Measurements from ENCODE around the gene UBR3.
"Not testable (repeated sequence)": the region's sequence is repeated elsewhere in the genome, so short reads cannot be mapped to it uniquely, and the experiment has no call there.

Gene UBR3

DNA sequence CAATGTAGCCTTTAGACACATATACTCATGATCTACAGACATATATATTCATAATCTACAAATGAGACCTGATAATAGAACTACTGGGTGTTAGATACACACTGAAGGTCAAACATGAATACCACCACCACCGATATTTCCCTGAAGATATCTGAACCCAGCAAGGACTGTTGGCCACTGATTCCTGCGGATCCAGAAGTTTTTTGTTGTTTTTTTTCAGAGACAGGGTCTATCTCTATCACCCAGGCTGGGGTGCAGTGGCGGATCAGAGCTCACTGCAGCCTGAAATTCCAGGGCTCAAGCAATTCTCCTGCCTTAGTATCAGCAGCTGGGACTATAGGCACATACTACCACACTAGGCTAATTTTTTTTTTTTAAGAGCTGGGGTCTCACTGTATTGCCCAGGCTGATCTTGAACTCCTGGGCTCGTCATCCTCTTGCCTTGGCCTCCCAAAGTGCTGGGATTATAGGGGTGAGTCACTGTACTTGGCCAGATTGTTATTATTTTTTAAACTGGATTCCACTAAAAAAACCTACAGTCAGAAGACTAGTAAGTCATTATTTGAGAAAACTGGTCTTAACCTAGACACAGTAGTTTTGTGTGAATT, 4.4 kb upstream of the UBR3 start:
- DNase-seq (ENCODE audit: insufficient read length, low spot score) (no peak), FAIRE-seq (no peak)
- TF ChIP-seq POLR2AphosphoS5 (IDR thresholded peaks at IDR 0.05; ENCODE audit: low read depth, low read length) (no peak), POLR2A (IDR thresholded peaks at IDR 0.05; ENCODE audit: low read depth, low read length) (no peak), TAF1 (IDR thresholded peaks at IDR 0.05; ENCODE audit: low read depth, low read length) (no peak), PAX5 (IDR thresholded peaks at IDR 0.05; ENCODE audit: insufficient read depth, low read length, severe bottlenecking) (no peak), POU2F2 (IDR thresholded peaks at IDR 0.05; ENCODE audit: low read depth, low read length) (no peak), SPI1 (IDR thresholded peaks at IDR 0.05; ENCODE audit: low read depth, low read length) (no peak)

- TF ChIP-seq TAF1 (IDR thresholded peaks at IDR 0.05; ENCODE audit: low read depth, low read length) (no peak), POU2F2 (IDR thresholded peaks at IDR 0.05; ENCODE audit: low read depth, low read length) (no peak), PAX5 (IDR thresholded peaks at IDR 0.05; ENCODE audit: insufficient read depth, low read length, severe bottlenecking) (no peak), POLR2A (IDR thresholded peaks at IDR 0.05; ENCODE audit: low read depth, low read length) (no peak), SPI1 (IDR thresholded peaks at IDR 0.05; ENCODE audit: low read depth, low read length) (no peak)
- FAIRE-seq (no peak), DNase-seq (ENCODE audit: insufficient read length, low spot score) (no peak)
Measured at GRCh38 chr2:169823996-169824372, 3.3 kb upstream of the UBR3 start.

DNA sequence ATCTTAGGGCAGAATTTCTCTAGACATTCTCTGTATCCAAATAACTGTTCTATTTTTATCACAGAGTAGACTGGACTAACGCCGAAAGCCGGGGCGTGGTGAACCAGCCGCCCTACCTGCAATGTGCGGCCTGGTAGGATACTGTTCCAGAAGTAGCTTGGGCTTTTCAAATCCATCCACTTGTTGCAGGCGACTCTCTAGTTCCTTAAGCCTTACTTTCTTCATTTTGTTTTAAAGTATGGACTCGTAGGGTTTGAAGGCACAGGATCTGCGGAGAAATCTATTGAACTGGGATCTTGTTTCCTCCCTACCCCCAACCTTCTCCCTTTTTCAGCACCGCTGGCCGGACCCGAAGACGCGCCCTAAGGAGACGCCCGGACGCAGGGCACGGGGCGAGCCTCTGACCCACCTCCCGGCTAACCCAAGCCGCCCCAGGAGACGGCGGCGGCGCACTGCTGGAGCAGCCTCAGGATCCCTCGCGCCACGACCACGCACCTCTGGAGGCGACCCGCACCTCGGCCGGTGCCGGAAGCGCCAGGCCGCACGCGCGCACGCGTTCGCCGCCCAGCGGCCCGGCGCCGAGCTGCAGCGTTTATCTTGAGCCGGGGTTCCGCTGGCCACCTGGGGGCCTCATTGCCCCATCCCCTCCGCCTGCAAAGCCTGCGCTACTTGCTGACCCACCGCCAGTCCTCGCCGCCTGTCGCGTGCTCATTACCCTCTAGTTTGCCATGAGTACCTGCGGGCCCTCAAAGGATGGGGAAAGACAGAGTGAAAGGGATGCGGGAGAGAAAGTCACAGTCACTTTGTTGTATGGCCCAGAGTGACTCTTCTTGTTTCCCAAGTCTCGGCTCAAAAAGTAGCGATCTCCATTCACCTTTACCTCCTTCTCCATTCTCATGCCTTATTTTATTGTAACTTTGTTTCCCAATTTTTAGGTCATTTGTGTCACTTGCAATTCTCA, 2.6 kb upstream of the UBR3 start, which contains the start of gene METTL5:
Gene METTL5, minus strand, starts transcription at position 533 of the 961 bp plus-strand sequence. Its CDS starts 308 bp downstream, at position 225.
- FAIRE-seq, result peak; percentile 89
- no peak for TF ChIP-seq POU2F2 (IDR thresholded peaks at IDR 0.05; ENCODE audit: low read depth, low read length)
- no peak for TF ChIP-seq SPI1 (IDR thresholded peaks at IDR 0.05; ENCODE audit: low read depth, low read length)
- peak; percentile 72 for TF ChIP-seq POLR2AphosphoS5 (IDR thresholded peaks at IDR 0.05; ENCODE audit: low read depth, low read length)
- TF ChIP-seq POLR2A (IDR thresholded peaks at IDR 0.05; ENCODE audit: low read depth, low read length), result peak; percentile 73
- no peak for TF ChIP-seq PAX5 (IDR thresholded peaks at IDR 0.05; ENCODE audit: insufficient read depth, low read length, severe bottlenecking)
- TF ChIP-seq TAF1 (IDR thresholded peaks at IDR 0.05; ENCODE audit: low read depth, low read length), result peak; percentile 41; the same call in 1 of the 2 replicates
- DNase-seq (ENCODE audit: insufficient read length, low spot score), result peak; percentile 72

GRCh38 chr2:169828141-169828811, 1.0 kb downstream of the UBR3 start:
- FAIRE-seq, result peak; percentile 66
- DNase-seq (ENCODE audit: insufficient read length, low spot score), result peak; percentile 49
- TF ChIP-seq POLR2A (IDR thresholded peaks at IDR 0.05; ENCODE audit: low read depth, low read length) (no peak), SPI1 (IDR thresholded peaks at IDR 0.05; ENCODE audit: low read depth, low read length) (no peak), TAF1 (IDR thresholded peaks at IDR 0.05; ENCODE audit: low read depth, low read length) (no peak), POU2F2 (IDR thresholded peaks at IDR 0.05; ENCODE audit: low read depth, low read length) (no peak), POLR2AphosphoS5 (IDR thresholded peaks at IDR 0.05; ENCODE audit: low read depth, low read length) (no peak), PAX5 (IDR thresholded peaks at IDR 0.05; ENCODE audit: insufficient read depth, low read length, severe bottlenecking) (no peak)

DNA sequence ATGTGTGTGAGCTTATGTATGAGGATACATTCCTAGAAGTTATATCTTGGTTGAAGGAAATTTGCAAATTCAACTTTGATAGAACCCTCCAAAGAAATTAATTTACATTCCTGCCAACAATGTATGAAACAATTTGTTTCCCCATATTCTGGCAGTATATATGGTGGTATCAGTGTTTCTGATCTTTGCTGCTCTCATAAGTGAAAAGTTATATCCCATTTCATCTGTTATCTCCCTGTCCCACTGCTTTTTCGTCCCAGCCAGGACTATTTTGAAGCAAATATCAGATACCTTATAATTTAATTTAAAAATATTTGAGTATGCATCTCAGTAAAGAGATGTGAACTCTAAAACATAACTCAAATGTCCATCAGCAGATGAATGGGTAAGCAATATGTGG, 7.1 kb downstream of the UBR3 start:
- no peak for FAIRE-seq
- TF ChIP-seq PAX5 (IDR thresholded peaks at IDR 0.05; ENCODE audit: insufficient read depth, low read length, severe bottlenecking) (no peak), TAF1 (IDR thresholded peaks at IDR 0.05; ENCODE audit: low read depth, low read length) (no peak), POU2F2 (IDR thresholded peaks at IDR 0.05; ENCODE audit: low read depth, low read length) (no peak), SPI1 (IDR thresholded peaks at IDR 0.05; ENCODE audit: low read depth, low read length) (no peak), POLR2A (IDR thresholded peaks at IDR 0.05; ENCODE audit: low read depth, low read length) (no peak), POLR2AphosphoS5 (IDR thresholded peaks at IDR 0.05; ENCODE audit: low read depth, low read length) (no peak)
- no peak for DNase-seq (ENCODE audit: insufficient read length, low spot score)

DNA sequence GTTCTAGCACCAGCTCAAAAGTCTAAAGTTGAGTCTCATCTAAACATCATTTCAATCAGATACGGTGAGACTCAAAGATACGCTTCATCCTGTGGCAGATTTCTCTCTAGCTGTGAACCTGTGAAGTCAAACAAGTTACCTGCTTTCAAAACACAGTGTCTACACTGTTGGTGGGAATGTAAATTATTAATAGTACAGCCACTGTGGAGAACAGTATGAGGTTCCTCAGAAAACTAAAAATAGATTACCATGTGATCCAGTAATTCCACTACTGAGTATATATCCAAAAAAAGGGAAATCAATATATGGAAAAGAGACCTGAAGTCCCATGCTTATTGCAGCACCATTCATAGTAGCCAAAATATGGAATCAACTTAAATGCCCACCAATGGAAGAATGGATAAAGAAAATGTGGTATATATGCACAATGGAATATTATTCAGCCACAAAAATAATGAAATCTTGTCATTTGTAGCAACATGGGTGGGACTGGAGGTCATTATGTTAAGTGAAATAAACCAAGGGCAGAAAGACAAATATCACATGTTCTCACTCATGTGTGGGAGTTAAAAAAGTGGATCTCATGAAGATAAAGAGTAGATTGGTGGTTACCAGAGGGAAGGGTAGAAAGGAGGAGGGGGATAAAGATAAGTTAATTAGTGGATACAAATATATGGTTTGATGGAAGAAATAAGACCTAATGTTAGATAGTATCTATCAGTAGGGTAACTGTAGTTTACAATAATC, 11.7 kb downstream of the UBR3 start:
- FAIRE-seq, result no peak
- no peak for DNase-seq (ENCODE audit: insufficient read length, low spot score)

GRCh38 chr2:169839954-169840746, 12.9 kb downstream of the UBR3 start:
- FAIRE-seq (no peak), DNase-seq (ENCODE audit: insufficient read length, low spot score) (no peak)
- TF ChIP-seq SPI1 (IDR thresholded peaks at IDR 0.05; ENCODE audit: low read depth, low read length) (no peak), POU2F2 (IDR thresholded peaks at IDR 0.05; ENCODE audit: low read depth, low read length) (no peak), POLR2AphosphoS5 (IDR thresholded peaks at IDR 0.05; ENCODE audit: low read depth, low read length) (no peak), TAF1 (IDR thresholded peaks at IDR 0.05; ENCODE audit: low read depth, low read length) (no peak)

More for the DNA sequence above, 11.7 kb downstream of the UBR3 start:
- TF ChIP-seq POLR2AphosphoS5 (IDR thresholded peaks at IDR 0.05; ENCODE audit: low read depth, low read length), result no peak
- no peak for TF ChIP-seq PAX5 (IDR thresholded peaks at IDR 0.05; ENCODE audit: insufficient read depth, low read length, severe bottlenecking)
- TF ChIP-seq TAF1 (IDR thresholded peaks at IDR 0.05; ENCODE audit: low read depth, low read length), result no peak
- TF ChIP-seq SPI1 (IDR thresholded peaks at IDR 0.05; ENCODE audit: low read depth, low read length), result no peak
- TF ChIP-seq POLR2A (IDR thresholded peaks at IDR 0.05; ENCODE audit: low read depth, low read length), result no peak
- TF ChIP-seq POU2F2 (IDR thresholded peaks at IDR 0.05; ENCODE audit: low read depth, low read length), result no peak

GRCh38 chr2:169840747-169841142, 13.5 kb downstream of the UBR3 start:
- DNase-seq (ENCODE audit: insufficient read length, low spot score) (no peak), FAIRE-seq (no peak)
- TF ChIP-seq POU2F2 (IDR thresholded peaks at IDR 0.05; ENCODE audit: low read depth, low read length) (no peak), POLR2A (IDR thresholded peaks at IDR 0.05; ENCODE audit: low read depth, low read length) (no peak), PAX5 (IDR thresholded peaks at IDR 0.05; ENCODE audit: insufficient read depth, low read length, severe bottlenecking) (no peak), SPI1 (IDR thresholded peaks at IDR 0.05; ENCODE audit: low read depth, low read length) (no peak), POLR2AphosphoS5 (IDR thresholded peaks at IDR 0.05; ENCODE audit: low read depth, low read length) (no peak), TAF1 (IDR thresholded peaks at IDR 0.05; ENCODE audit: low read depth, low read length) (no peak)

- FAIRE-seq; DNase-seq (ENCODE audit: insufficient read length, low spot score): not testable (repeated sequence)
Measured at GRCh38 chr2:169841625-169842024, 14.4 kb downstream of the UBR3 start.

Data from GM12891 (cell line).